Left ventricle myocardium inferior (tissue), 1 donor: ENCODE data around the gene CCDC6. TPM values are rescaled to one million over a fixed set of nuclear protein-coding genes. Genes with fewer than 3 reads are reported as not detected.
"Not testable (repeated sequence)": the region's sequence is repeated elsewhere in the genome, so short reads cannot be mapped to it uniquely, and the experiment has no call there.

Experiments used
- DNase-seq: peaks from one replicate; pipeline ENCODE4 v3.0.0-alpha.2; 2020
- H3K27ac ChIP-seq: fragments of 200-600 bp; replicated peaks from 2 replicates; pipeline ENCODE4 v1.8.0; 2021
- H3K27me3 ChIP-seq: fragments of 200-600 bp; 2 replicates; pipeline ENCODE4 v1.8.0; 2021; ENCODE audit warnings: low read depth
- H3K36me3 ChIP-seq: fragments of 200-600 bp; 2 replicates; pipeline ENCODE4 v1.8.0; 2021
- H3K4me1 ChIP-seq: fragments of 200-600 bp; 2 replicates; pipeline ENCODE4 v1.8.0; 2021
- H3K4me3 ChIP-seq: fragments of 200-600 bp; 2 replicates; pipeline ENCODE4 v1.8.0; 2021; ENCODE audit warnings: mild to moderate bottlenecking, moderate library complexity
- H3K9me3 ChIP-seq: fragments of 200-600 bp; replicated peaks from 2 replicates; pipeline ENCODE4 v1.8.0; 2021
- CTCF ChIP-seq: fragments of 200-600 bp; IDR thresholded peaks from 2 replicates; pipeline ENCODE4 v1.8.0; 2021; ENCODE audit warnings: antibody characterized with exemption, mild to moderate bottlenecking, borderline replicate concordance
- intact Hi-C: fragments of 100-400 bp; cut with micrococcal nuclease; formaldehyde crosslinking; loops from one replicate; pipeline ENCODE4 v1.11.0; 2022
- long read RNA-seq: library from polyadenylated mRNA; unstranded; transcript quantifications from one replicate; pipeline ENCODE4 v2.0.0, GENCODE V29; 2021
- total RNA-seq: library from RNA; stranded (reverse); fragmentation: NEBNext Ultra II Directional; extraction: Animal tissue kit (Norgen Biotek cat#: 25700); gene quantifications from one replicate; pipeline ENCODE4 v1.2.1, GENCODE V29; 2021
- donor health status: DM: no; HTN: yes; CAD: no; lungs with severe emphysema.

The CCDC6 gene
- 16.4 TPM for total RNA-seq
- long read RNA-seq, full-length matches to known transcripts: 11 of 18 reads
- long read RNA-seq, partial matches to known transcripts: 4 of 18 reads
- long read RNA-seq, other reads (novel, unspliced or antisense): 3 of 18 reads

- Histone ChIP-seq H3K27me3 (no peaks in the 10 kb centered on the region), H3K4me1 (peaks cover 58% of the 10 kb centered on the region), H3K27ac (peak within 1 kb of the TSS; percentile 96), H3K36me3 (no peaks in the 10 kb centered on the region), H3K4me3 (peak within 1 kb of the TSS; percentile 98), H3K9me3 (no peaks in the 10 kb centered on the region)
- DNase-seq: peak; percentile 92
- intact Hi-C loops: no loop called here
- peak; percentile 82 for TF ChIP-seq CTCF
Observed at GRCh38 chr10:59906417-59907202, at the start of gene CCDC6. CCDC6 (minus strand) TSS chr10:59906556; CDS start chr10:59906424, 132 bp downstream.

GRCh38 chr10:59954296-59954695 is 47.9 kb upstream of the CCDC6 start:
- Histone ChIP-seq H3K4me1 (no peaks in the 10 kb centered on the region), H3K36me3 (no peaks in the 10 kb centered on the region), H3K9me3 (no peaks in the 10 kb centered on the region), H3K27ac (no peak overlapping the region), H3K4me3 (no peak overlapping the region), H3K27me3 (no peaks in the 10 kb centered on the region)
- TF ChIP-seq CTCF: no peak
- intact Hi-C loops: no loop called here
- no peak for DNase-seq

- H3K4me3 ChIP-seq, H3K27ac ChIP-seq, H3K36me3 ChIP-seq, DNase-seq, H3K4me1 ChIP-seq, intact Hi-C loops, H3K27me3 ChIP-seq, H3K9me3 ChIP-seq: not testable (repeated sequence)
Observed at GRCh38 chr10:59953711-59954110, 47.4 kb upstream of the CCDC6 start.

- TF ChIP-seq CTCF: no peak
- H3K9me3 ChIP-seq: no peaks in the 10 kb centered on the region
- H3K4me1 ChIP-seq: no peaks in the 10 kb centered on the region
- H3K27ac ChIP-seq: no peak overlapping the region
- H3K36me3 ChIP-seq: no peaks in the 10 kb centered on the region
- intact Hi-C loops: no loop called here
- no peak for DNase-seq
- no peaks in the 10 kb centered on the region for H3K27me3 ChIP-seq
- no peak overlapping the region for H3K4me3 ChIP-seq
Observed at GRCh38 chr10:59950105-59950504, 43.7 kb upstream of the CCDC6 start.

GRCh38 chr10:59949608-59950007 is 43.3 kb upstream of the CCDC6 start:
- Histone ChIP-seq H3K9me3 (no peaks in the 10 kb centered on the region), H3K27me3 (peaks cover under 1% of the 10 kb centered on the region), H3K4me3 (no peak overlapping the region), H3K27ac (no peak overlapping the region), H3K4me1 (no peaks in the 10 kb centered on the region), H3K36me3 (no peaks in the 10 kb centered on the region)
- no peak for DNase-seq
- no peak for TF ChIP-seq CTCF
- intact Hi-C loops: no loop called here

- H3K4me1 ChIP-seq: no peaks in the 10 kb centered on the region
- no peak overlapping the region for H3K27ac ChIP-seq
- no peaks in the 10 kb centered on the region for H3K36me3 ChIP-seq
- no peak for TF ChIP-seq CTCF
- peaks cover 10% of the 10 kb centered on the region for H3K27me3 ChIP-seq
- no peak for DNase-seq
- no peaks in the 10 kb centered on the region for H3K9me3 ChIP-seq
- no peak overlapping the region for H3K4me3 ChIP-seq
- intact Hi-C loops: no loop called here
Observed at GRCh38 chr10:59945991-59946390, 39.6 kb upstream of the CCDC6 start.
